GM12801 (cell line): ENCODE measurements around the gene DHRS13.

Experiments used
- TF ChIP-seq, protein P1 (sequence below): IDR thresholded peaks from one replicate; pipeline ENCODE4 v1.5.1; 2011; ENCODE audit warnings: control low read depth; ENCODE audit not compliant: insufficient read length; ENCODE audit errors: extremely low read depth

DHRS13 gene

GRCh38 chr17:28878158-28878910, 24.5 kb downstream of the DHRS13 start:
- TF ChIP-seq, protein P1, sequence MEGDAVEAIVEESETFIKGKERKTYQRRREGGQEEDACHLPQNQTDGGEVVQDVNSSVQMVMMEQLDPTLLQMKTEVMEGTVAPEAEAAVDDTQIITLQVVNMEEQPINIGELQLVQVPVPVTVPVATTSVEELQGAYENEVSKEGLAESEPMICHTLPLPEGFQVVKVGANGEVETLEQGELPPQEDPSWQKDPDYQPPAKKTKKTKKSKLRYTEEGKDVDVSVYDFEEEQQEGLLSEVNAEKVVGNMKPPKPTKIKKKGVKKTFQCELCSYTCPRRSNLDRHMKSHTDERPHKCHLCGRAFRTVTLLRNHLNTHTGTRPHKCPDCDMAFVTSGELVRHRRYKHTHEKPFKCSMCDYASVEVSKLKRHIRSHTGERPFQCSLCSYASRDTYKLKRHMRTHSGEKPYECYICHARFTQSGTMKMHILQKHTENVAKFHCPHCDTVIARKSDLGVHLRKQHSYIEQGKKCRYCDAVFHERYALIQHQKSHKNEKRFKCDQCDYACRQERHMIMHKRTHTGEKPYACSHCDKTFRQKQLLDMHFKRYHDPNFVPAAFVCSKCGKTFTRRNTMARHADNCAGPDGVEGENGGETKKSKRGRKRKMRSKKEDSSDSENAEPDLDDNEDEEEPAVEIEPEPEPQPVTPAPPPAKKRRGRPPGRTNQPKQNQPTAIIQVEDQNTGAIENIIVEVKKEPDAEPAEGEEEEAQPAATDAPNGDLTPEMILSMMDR, result no peak

GRCh38 chr17:28875848-28876550, 26.9 kb downstream of the DHRS13 start:
- TF ChIP-seq, protein P1, result no peak

- TF ChIP-seq, protein P1, result no peak
Observed at GRCh38 chr17:28874750-28875149, 28.1 kb downstream of the DHRS13 start.

- TF ChIP-seq, protein P1, result no peak
Observed at GRCh38 chr17:28873839-28874238, 29.0 kb downstream of the DHRS13 start.

DNA sequence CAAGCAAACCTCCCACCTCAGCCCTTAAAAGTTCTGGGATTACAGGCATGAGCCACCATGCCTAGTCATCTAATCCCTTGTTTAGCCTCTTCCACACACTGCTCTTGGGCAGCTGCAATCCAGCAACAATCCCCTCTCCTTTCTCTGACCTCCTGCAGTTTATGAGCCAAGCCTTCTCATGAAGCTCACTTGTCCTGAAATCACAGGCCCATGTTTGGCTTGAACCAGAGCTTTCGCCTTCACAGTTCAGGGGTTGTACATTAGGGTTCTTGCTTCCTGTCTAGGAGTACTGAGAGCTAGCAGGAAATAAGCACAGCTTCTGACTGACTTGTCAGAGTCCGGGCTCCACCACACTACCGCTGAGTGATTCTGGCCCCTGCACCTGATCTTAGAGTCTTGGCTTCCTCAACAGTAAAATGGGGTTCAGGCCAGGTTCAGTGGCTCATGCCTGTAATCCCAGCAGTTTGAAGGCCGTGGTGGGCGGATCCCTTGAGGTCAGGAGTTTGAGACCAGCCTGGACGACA, 31.8 kb downstream of the DHRS13 start:
- TF ChIP-seq, protein P1, result no peak

DNA sequence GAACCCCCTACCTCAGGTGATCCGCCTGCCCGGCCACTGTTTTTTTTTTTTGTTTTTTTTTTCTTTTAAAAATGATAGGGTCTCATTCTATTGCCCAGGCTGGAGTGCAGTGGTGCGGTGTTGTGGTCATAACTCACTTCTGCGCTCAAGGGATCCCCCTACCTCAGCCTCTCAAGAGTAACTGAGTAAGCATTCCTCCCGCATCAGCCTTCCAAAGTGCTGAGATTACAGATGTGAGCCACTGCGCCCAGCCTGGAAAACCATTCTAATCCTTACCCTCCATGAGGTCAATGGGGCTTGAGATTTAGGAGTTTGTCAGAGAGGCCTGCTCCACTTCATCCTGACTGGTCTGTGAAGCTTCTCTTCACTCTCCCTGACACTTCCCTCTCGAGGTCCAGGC, 35.6 kb downstream of the DHRS13 start:
- TF ChIP-seq, protein P1, result no peak

DNA sequence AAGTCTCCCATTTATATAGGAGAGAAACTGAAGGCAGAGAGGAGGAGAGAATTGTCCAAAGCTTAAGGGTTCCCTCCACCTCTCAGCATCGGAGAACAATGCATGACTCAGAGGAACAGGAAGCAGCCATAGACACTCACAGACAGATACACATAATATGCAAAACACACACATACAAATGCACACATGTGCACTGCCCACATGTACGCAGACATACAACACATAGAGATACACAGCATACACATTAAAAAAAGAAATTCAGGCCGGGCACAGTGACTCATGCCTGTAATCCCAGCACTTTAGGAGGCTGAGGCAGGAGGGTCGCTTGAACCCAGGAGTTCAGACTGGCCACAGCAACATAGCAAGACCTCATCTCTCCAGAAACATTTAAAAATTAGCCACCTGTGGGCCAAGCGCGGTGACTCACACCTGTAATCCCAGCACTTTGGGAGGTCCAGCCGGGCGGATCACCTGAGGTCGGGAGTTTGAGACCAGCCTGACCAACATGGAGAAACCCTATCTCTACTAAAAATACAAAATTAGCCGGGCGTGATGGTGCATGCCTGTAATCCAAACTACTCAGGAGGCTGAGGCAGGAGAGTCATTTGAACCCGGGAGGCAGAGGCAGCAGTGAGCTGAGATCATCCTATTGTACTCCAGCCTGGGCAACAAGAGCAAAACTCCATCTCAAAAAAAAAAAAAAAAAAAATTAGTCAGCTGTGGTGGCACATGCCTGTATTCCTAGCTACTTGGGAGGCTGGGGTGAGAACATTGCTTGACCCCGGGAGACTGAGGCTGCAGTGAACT, 36.7 kb downstream of the DHRS13 start:
- TF ChIP-seq, protein P1, result no peak
